ENCODE data around the gene HEXA.

GRCh38 chr15:72319985-72320671, 55.7 kb downstream of the HEXA start, which contains the start of gene CELF6:
- TF ChIP-seq, protein P1, sequence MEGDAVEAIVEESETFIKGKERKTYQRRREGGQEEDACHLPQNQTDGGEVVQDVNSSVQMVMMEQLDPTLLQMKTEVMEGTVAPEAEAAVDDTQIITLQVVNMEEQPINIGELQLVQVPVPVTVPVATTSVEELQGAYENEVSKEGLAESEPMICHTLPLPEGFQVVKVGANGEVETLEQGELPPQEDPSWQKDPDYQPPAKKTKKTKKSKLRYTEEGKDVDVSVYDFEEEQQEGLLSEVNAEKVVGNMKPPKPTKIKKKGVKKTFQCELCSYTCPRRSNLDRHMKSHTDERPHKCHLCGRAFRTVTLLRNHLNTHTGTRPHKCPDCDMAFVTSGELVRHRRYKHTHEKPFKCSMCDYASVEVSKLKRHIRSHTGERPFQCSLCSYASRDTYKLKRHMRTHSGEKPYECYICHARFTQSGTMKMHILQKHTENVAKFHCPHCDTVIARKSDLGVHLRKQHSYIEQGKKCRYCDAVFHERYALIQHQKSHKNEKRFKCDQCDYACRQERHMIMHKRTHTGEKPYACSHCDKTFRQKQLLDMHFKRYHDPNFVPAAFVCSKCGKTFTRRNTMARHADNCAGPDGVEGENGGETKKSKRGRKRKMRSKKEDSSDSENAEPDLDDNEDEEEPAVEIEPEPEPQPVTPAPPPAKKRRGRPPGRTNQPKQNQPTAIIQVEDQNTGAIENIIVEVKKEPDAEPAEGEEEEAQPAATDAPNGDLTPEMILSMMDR (IDR thresholded peaks at IDR 0.05) = no peak
- TF ChIP-seq POLR2A (IDR thresholded peaks at IDR 0.05) (no peak), POLR2AphosphoS5 (IDR thresholded peaks at IDR 0.05) (peak in 1 of 3 donors; percentile 7)

Measured in stomach (tissue), 4 donors.